ENCODE measurements around the gene RCE1. TPM values are rescaled to one million over a fixed set of nuclear protein-coding genes. Genes with fewer than 3 reads are reported as not detected.

Gene RCE1
- total and polyA plus RNA-seq, 8 donors, result 8.2 to 19.0 (median 10.1) TPM

DNA sequence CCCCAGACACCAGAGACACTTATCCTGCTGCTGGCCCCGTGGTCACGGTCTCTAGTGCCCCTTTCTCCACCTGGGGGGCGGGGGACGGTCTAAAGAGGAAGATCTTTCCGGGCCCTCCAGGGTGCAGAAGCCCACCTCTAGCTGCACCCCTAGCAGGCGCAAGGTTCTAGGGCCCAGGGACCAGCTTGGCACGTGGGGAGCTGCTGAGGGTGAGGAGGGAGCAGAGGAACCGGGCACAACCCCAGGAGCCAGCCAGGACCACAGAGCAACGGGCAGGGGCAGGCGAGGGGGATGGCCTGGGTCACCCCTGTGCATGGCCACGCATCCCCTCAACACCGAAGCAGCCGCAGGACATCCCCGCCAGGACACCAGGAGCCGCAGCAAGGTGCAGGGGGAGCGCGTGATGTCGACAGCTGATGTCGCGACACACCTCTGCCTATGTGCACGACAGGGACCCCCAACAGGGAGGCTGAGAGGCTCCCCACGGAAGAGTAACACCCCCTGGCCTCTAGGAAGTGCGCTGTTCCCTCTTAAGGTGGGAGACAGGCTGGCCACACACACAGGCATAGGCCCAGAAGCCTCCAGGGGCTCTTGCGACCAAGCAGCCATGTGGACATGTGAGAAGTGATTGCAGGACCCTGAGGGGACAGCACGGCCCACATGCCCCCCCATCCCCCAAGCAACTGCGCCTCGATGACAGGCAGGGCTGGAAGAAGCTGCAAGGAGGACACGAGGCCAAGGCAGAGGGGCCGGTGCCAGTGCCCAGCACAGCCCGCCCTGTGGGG lies 18.7 kb downstream of the RCE1 start:
- WGBS, 2 donors, result 91 to 94% methylated on average over 29 to 30 of the region's 30 CpGs
- Histone ChIP-seq H3K4me1 (no peaks in the 10 kb centered on the region), H3K36me3 (no peaks in the 10 kb centered on the region), H3K27ac (no peak overlapping the region), H3K9me3 (no peaks in the 10 kb centered on the region), H3K27me3 (no peaks in the 10 kb centered on the region), H3K4me3 (no peak overlapping the region)
- peak in 1 of 6 donors; percentile 48 for DNase-seq
- TF ChIP-seq, protein P1, sequence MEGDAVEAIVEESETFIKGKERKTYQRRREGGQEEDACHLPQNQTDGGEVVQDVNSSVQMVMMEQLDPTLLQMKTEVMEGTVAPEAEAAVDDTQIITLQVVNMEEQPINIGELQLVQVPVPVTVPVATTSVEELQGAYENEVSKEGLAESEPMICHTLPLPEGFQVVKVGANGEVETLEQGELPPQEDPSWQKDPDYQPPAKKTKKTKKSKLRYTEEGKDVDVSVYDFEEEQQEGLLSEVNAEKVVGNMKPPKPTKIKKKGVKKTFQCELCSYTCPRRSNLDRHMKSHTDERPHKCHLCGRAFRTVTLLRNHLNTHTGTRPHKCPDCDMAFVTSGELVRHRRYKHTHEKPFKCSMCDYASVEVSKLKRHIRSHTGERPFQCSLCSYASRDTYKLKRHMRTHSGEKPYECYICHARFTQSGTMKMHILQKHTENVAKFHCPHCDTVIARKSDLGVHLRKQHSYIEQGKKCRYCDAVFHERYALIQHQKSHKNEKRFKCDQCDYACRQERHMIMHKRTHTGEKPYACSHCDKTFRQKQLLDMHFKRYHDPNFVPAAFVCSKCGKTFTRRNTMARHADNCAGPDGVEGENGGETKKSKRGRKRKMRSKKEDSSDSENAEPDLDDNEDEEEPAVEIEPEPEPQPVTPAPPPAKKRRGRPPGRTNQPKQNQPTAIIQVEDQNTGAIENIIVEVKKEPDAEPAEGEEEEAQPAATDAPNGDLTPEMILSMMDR (IDR thresholded peaks at IDR 0.05), result no peak
- FAIRE-seq, result no peak
- ATAC-seq, result no peak
- intact Hi-C loops (cut with DNase I), result no loop called here

- no peak for FAIRE-seq
- ATAC-seq, result no peak
- Histone ChIP-seq H3K27ac (no peak overlapping the region), H3K9me3 (no peaks in the 10 kb centered on the region), H3K4me3 (no peak overlapping the region), H3K4me1 (no peaks in the 10 kb centered on the region), H3K36me3 (no peaks in the 10 kb centered on the region), H3K27me3 (no peaks in the 10 kb centered on the region)
- DNase-seq, result peak in 1 of 6 donors; percentile 43
- 92% methylated on average over 10 to 11 of the region's 11 CpGs for WGBS, 2 donors
- TF ChIP-seq, protein P1 (IDR thresholded peaks at IDR 0.05), result no peak
- intact Hi-C loops (cut with DNase I), result no loop called here
These were observed 19.4 kb downstream of the RCE1 start for GRCh38 chr11:66862559-66863037.

DNA sequence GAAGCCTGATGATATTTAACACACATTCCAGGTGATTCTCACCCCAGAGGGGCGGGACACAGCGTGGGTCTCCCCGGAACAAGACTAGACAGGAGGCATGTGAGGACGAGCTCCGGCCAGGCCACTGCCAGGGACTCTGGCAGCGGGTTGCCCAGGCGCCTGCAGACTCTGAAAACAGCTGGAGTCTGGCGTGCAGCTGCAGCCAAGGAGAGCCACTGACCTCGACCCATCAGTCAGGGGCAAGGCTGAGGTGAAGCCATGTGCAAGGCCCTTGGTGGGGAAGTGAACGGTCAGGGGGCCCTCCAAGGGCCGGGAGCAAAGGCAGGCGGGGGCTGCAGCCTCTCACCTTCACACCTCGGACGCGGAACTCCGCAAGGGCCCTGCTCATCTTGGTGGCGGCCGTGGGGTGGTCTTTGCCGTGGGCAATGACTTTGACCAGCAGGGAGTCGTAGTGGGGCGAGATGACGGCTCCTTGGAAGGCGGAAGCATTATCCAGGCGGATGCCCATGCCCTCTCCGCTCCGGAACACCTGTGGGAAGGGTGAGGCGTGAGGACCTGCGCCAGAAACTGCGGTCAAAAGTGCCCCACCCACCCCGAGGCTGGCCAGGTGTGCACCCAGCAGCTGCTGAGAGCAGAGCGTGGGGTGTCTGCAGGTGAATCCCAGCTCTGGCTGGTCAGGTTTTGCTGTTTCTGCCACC lies 20.3 kb downstream of the RCE1 start:
- FAIRE-seq (no peak), ATAC-seq (no peak), DNase-seq (no peak)
- intact Hi-C loops (cut with DNase I), result no loop called here
- Histone ChIP-seq H3K4me3 (no peak overlapping the region), H3K9me3 (no peaks in the 10 kb centered on the region), H3K27ac (no peak overlapping the region), H3K27me3 (no peaks in the 10 kb centered on the region), H3K36me3 (no peaks in the 10 kb centered on the region), H3K4me1 (no peaks in the 10 kb centered on the region)
- 88 to 92% methylated on average over 29 to 31 of the region's 31 CpGs for WGBS, 2 donors
- TF ChIP-seq, protein P1 (IDR thresholded peaks at IDR 0.05), result no peak

DNA sequence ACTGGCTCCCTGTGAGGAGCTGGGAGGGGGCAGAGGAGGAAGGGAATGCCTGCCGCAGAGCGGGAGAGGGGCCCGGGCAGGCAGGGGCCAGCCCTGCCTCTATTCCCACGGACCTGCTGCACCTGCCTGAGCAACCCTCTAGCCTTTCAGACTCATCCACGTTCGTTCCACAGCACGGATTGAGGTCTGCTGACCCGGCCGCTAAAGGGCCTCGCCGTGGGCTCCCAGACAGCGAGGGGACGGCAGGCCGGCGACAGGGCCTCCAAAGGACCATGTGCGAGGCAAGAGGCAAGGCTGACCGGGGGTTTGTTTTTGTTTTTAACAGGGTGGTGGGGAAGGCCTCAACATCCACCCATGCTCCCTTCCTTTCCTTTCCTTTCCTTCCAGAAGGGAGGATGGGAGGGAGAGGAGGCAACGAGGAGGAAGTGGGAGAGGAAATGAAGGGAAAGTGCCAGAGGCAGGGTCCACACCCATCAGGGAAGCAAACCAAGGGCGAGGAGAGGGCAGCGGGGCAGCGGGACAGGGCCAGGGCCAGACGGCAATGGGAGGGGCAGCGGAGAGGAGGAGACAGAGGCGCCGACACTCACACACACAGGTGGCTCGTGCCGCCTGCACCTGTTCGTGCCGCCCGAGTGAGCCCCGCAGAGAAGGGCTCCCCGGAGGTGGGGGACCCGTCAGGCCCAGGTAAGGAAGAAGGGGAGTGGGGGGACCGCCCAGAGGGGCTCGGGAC lies 21.1 kb downstream of the RCE1 start:
- no peak overlapping the region for H3K4me3 ChIP-seq
- FAIRE-seq (no peak), ATAC-seq (no peak), DNase-seq (no peak)
- H3K36me3 ChIP-seq, result no peaks in the 10 kb centered on the region
- WGBS, 2 donors, result 85% methylated on average over 34 to 35 of the region's 35 CpGs
- H3K27me3 ChIP-seq, result no peaks in the 10 kb centered on the region
- H3K9me3 ChIP-seq, result no peaks in the 10 kb centered on the region
- no peaks in the 10 kb centered on the region for H3K4me1 ChIP-seq
- H3K27ac ChIP-seq, result no peak overlapping the region
- intact Hi-C loops (cut with DNase I), result no loop called here
- TF ChIP-seq, protein P1 (IDR thresholded peaks at IDR 0.05), result no peak

Measured in pancreas (tissue), 10 donors.